Measurements from ENCODE around the gene TGFBRAP1.

The TGFBRAP1 gene

GRCh38 chr2:105329561-105330495, at the start of gene TGFBRAP1:
TSS of gene TGFBRAP1 (minus strand) at chr2:105329735. CDS start at chr2:105308301, 21,434 bp downstream.
- in situ Hi-C loops (cut with MboI; ENCODE audit: low sequenced_read_pairs), result no loop called here

GRCh38 chr2:105378921-105379383, 49.4 kb upstream of the TGFBRAP1 start:
- in situ Hi-C loops (cut with MboI; ENCODE audit: low sequenced_read_pairs), result no loop called here

GRCh38 chr2:105378276-105378840, 48.8 kb upstream of the TGFBRAP1 start:
- in situ Hi-C loops (cut with MboI; ENCODE audit: low sequenced_read_pairs), result no loop called here

- in situ Hi-C loops (cut with MboI; ENCODE audit: low sequenced_read_pairs), result no loop called here
Observed at GRCh38 chr2:105377871-105378270, 48.3 kb upstream of the TGFBRAP1 start.

GRCh38 chr2:105376789-105377240, 47.3 kb upstream of the TGFBRAP1 start:
- in situ Hi-C loops (cut with MboI; ENCODE audit: low sequenced_read_pairs), result no loop called here

GRCh38 chr2:105376010-105376409, 46.5 kb upstream of the TGFBRAP1 start:
- in situ Hi-C loops (cut with MboI; ENCODE audit: low sequenced_read_pairs), result no loop called here

- in situ Hi-C loops (cut with MboI; ENCODE audit: low sequenced_read_pairs), result no loop called here
Observed at GRCh38 chr2:105375001-105375561, 45.5 kb upstream of the TGFBRAP1 start.

GRCh38 chr2:105373895-105374401, 44.4 kb upstream of the TGFBRAP1 start:
- in situ Hi-C loops (cut with MboI; ENCODE audit: low sequenced_read_pairs), result no loop called here

GRCh38 chr2:105373344-105373781, 43.8 kb upstream of the TGFBRAP1 start:
- in situ Hi-C loops (cut with MboI; ENCODE audit: low sequenced_read_pairs), result no loop called here

- in situ Hi-C loops (cut with MboI; ENCODE audit: low sequenced_read_pairs), result no loop called here
Observed at GRCh38 chr2:105371810-105372209, 42.3 kb upstream of the TGFBRAP1 start.

GRCh38 chr2:105371156-105371555, 41.6 kb upstream of the TGFBRAP1 start:
- in situ Hi-C loops (cut with MboI; ENCODE audit: low sequenced_read_pairs), result no loop called here

GRCh38 chr2:105369777-105370690, 40.5 kb upstream of the TGFBRAP1 start:
- in situ Hi-C loops (cut with MboI; ENCODE audit: low sequenced_read_pairs), result no loop called here

- in situ Hi-C loops (cut with MboI; ENCODE audit: low sequenced_read_pairs), result no loop called here
Observed at GRCh38 chr2:105368759-105369408, 39.3 kb upstream of the TGFBRAP1 start.

- in situ Hi-C loops (cut with MboI; ENCODE audit: low sequenced_read_pairs), result no loop called here
Observed at GRCh38 chr2:105365206-105365605, 35.7 kb upstream of the TGFBRAP1 start.

- in situ Hi-C loops (cut with MboI; ENCODE audit: low sequenced_read_pairs), result no loop called here
Observed at GRCh38 chr2:105364436-105365139, 35.1 kb upstream of the TGFBRAP1 start.

- in situ Hi-C loops (cut with MboI; ENCODE audit: low sequenced_read_pairs), result no loop called here
Observed at GRCh38 chr2:105362862-105363591, 33.5 kb upstream of the TGFBRAP1 start.

GRCh38 chr2:105361102-105361889, 31.8 kb upstream of the TGFBRAP1 start:
- in situ Hi-C loops (cut with MboI; ENCODE audit: low sequenced_read_pairs), result no loop called here

- in situ Hi-C loops (cut with MboI; ENCODE audit: low sequenced_read_pairs), result no loop called here
Observed at GRCh38 chr2:105358593-105358992, 29.1 kb upstream of the TGFBRAP1 start.
